Islet precursor cell (in vitro differentiated cells): ENCODE data around the gene MGP.
A peak's percentile ranks its signal among the peaks of the same experiment; 100 is the strongest.

Source experiments
- DNase-seq: peaks from one replicate; pipeline ENCODE4 v3.0.0-alpha.2; 2018

The MGP gene

DNA sequence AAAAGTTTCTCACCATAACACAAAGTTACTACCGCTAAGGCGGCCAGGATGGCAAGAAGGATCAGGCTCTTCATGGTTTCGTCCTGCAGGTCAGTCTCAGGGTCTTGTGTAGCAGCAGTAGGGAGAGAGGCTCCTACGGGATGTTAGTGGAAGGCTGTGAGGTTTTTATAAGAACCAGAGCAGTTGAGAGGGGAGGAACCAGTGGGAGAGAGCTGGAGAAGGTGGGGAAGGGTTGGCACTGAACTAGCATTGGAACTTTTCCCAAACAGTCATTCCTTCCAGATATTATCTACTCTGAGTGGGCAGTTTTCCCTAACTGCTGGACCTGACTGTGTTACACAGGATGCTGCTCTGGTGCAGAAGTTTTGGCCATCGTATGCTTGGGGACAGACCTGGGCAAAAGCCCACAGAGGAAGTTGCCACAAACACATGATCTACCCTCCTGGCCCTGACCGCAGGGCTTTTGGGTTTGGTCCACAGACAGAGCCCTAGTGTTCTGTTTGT lies at the start of gene MGP:
TSS of gene MGP (minus strand) at position 137 of the 504 bp plus-strand sequence. CDS start at position 74, 63 bp downstream.
- no peak for DNase-seq

DNA sequence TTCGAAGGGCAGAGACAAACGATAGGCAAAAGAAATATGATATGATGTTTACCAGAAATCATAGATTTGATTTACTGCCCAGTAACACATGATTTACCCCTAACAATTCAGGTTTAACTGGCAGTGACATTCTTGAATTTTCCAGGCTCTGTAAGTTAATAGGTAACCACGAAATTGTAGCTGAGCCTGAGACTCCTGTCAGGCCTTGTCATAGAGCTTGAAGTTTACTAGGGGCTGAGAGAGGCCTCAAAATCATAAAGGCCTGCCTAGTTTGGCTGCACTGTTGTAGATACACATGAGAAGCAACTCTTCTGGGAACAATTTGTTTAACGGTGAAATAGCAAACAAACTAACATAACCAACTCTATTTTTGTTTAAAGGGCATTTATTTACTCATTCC lies 49.4 kb upstream of the MGP start:
- no peak for DNase-seq

DNA sequence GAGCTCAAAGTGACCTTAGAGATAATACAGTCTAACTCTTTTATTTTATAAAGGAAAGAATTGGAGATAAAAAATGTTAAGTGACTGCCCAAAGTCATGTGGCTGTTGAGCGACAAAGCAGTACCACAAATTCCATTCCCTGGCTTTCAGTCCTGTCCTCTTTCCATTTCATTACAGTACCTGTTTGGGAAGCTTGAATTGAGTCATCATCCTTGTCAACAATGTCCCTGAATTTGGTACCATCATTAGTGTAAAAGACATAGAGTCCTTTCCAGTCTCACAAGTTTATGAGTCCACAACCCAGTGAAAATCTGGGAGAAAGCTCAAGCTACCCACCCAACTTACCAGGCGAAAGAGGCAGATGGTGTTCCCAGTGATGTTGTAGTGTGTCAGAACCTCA lies 48.9 kb upstream of the MGP start:
- no peak for DNase-seq

DNA sequence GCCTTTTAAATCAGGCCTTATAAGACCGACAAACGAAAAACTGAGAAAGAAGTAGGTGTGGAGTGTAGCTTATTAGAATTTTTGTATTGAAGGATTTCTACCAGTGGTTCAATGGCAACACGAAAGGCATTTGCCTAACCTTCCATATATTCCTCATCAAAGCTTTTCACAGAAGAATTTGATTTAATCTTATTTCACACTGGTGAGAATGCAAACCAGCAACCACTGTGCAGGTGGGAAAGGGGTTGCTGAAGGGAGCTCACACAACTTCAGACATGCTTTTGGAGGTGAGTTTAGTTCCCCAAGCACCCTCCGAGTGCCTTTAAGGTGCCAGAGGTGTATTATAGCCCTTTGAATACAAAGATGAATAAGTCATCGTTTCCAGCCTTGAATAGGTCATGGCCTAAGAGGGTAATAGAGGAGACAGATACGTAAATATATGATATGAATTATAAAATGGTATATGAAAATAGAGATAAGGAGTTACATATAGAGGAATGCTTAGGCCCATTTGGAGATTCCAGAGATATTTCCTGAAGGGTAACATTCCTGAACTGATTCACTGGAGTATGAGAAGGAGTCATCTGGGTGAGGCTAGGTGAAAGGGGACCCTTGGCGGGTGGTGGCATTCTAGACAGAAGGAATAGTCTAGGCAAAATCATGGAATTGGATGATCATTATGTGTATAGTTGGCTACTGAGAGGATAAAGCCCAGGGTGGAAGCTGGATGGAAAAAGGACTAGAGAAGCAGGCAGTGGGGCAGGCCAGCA lies 46.3 kb upstream of the MGP start:
- DNase-seq: no peak

DNA sequence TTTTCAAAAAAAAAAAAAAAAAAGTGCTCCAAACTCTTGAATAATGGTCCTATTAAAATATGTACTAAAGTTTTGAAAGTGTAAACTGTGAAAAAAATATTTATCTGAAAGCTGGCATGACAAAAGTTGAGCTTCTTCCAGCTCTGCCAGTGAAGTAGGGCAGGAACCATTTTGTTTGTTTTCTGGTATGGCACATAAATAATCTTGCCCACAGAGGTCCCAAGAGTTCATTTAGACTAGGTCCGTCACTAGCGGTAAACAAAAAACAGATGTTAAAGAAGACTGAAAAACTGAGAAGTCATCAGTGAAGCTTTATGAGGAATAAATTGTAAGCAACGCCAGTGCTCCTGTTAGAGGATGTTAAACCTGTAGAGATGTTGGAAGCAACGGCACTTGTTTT lies 45.7 kb upstream of the MGP start:
- DNase-seq: no peak

DNA sequence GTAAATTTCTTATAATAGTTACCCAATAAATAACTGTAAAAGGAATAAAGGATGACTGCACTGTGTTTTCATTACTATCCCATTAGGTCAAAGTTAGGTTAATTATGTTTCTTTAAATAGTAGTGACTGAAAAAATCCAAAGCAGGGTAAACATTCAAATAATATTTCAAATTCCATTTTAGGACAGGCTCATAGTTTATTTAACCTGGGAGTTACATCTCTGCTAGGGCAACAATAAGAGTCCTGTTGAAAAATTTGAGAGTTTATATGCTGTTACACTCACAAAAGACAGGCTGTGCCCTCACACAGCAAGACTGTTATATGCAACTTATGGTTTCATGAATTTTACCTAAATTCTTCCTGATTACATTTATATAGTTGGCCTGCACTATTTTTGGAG lies 44.6 kb upstream of the MGP start:
- no peak for DNase-seq

DNA sequence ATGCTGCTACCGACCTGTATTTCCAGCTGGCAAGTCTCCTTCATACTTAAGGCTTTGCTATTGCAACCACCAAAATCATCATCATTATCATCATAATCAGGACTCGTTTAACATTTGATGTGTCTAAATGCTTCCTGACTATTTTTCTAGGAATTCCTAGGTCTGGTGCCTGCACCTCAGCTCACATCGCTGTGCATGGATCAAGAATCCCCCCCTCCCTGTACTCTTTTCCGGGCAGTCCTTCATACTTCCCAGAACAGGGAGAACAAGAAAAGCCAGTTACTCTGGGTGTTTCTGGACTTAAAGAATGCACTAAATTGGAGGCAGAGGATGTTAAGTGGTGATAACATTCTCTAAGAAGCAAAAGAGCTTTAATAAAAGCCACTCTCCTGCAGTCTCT lies 43.3 kb upstream of the MGP start:
- DNase-seq: peak; percentile 96

DNA sequence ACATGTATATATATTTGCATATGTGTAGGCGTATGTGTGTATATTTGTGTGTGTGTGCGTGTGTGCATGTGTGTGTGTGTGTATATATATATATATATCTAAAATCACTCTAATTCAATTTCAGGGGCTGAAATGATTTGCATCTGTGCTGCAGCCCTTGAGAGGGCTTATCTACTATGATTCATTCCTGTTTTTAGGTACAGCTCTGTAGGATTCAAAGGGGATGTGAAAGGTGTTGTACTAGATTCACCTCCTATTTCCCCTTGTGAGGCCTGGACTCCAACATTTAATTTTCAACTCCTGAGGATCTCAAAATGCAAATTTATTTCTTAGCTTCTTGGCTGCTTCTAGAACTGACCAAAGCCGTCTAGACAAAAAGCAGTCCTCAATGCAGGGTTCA lies 41.6 kb upstream of the MGP start:
- no peak for DNase-seq

DNA sequence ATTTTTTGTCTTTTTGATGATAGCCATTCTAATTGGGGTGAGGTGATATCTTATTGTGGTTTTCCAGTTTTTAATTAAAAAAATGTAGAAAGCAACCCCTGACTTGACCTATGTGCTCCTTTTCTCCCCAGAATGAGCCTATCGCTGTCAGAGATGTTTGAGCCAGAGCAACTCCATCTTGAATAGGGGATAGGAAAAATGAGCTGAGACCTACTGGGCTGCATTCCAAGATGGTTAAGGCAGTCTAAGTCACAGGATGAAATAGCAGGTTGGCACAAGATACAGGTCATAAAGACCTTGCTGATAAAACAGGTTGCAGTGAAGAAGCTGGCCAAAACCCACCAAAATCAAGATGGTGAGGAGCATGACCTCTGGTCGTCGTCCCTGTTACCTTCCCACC lies 38.9 kb upstream of the MGP start:
- DNase-seq: no peak

DNA sequence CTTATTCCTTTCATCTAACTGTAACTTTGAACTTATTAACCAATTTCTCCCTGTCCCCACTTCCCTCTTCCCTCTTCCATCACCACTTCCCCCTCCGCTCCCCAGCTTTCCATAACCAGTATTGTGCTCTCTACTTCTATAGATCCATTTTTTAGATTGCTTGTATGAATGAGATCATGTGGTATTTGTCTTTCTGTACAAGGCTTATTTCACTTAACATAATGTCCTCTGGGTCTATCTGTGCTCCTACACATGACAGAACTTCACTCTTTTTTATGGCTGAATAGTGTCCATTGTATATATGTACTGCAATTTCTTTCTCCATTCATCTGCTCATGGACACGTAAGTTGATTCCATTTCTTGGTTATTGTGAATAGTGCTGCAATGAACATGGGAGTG lies 38.3 kb upstream of the MGP start:
- no peak for DNase-seq

DNA sequence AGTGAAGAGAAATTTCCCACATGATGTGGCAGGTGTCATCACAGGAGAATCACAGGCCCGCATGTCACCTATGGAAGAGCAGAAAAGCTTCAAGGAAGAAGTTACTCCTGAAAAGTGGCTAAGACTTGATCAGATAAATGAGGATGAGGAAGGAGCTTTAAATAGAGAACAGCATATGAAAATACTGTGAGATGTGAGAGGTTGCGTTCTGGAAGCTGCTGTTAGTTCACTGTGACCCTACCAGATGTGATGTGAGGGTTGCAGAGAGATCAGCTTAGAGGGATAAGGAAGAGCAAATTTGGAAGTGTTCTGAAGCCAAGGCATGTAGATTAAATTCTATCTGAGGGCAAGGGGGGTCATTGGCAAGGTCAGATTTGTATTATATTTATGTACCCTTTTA lies 35.6 kb upstream of the MGP start:
- DNase-seq: no peak

DNA sequence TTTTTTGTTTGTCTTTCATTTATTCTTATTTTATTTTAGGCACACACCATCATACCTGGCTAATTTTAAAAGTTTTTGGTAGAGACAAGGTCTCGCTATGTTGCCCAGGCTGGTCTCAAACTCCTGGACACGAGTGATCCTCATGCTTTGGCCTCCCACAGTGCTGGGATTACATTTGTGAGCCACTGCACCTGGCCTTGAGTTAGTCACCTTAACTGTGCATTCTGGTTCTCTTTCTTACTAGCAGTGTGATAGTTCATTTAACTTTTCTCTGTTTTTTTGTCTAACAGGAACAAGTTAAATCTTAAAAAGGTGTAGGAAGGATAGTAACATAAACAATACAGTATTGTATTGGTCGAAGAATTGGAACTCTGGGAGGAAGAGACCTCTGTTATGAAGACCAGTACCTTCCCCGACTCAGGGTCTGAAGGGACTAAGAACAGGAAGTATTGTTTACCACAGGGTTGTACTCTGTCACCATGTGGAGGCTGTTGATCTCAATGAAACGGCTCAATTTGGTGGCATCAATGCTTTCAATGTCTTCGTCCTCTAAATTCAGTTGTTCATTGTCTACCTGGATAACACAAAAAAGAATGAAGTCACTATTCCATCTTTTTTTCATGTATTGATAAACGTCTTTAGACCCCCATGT lies 34.9 kb upstream of the MGP start:
- no peak for DNase-seq

DNA sequence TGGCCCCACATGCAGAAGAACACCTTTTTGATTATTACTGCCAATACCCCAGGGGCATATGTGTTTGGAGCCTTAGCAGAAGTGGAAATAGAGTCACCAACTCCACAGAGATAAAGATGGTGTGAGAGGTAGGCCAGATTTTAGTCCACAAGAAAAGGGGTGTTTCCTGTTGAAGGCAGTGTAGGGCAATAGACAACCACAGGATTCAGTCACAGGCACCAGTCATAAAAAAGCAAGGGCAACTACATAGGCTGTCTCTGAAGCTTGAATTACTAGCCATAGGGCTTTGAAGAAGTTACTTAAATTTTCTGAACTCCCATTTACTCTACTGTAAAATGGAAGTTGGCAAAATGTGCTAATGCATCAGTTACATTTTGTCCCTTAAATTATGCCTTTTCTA lies 33.8 kb upstream of the MGP start:
- DNase-seq: no peak

DNA sequence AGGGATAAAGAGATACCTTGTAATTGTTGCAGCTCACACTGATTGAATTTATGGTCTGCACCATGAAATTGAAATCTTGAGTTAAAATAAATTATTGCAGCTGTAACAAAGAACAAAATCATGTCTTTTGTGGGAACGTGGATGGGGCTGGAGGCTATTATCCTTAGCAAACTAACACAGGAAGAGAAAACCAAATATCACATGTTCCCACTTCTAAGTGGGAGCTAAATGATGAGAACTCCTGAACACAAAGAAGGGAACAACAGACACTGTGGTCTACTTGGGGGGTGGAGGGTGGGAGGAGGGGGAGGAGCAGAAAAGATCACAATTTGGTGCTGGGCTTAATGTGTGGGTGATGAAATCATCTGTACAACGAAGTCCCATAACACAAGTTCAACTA lies 30.1 kb upstream of the MGP start:
- DNase-seq: no peak

DNA sequence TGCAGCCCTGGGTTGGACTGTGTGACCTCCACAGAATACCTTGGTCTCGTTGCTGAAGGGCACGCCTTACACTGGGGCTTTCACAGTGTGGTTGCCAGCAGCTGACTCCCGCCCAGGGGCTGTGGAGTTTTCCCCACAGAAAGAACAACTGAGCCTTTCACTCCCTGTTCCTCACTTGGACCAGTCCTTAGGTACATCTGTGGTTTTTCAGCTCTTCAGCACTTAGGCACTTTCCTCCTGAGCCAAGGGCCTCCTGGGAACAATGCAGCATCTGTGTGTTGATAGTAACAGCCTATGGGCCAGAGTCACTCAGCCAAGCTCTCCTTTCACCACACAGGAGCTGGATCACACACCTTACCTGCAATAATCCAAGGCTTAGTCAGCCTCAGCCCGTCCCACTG lies 27.7 kb upstream of the MGP start:
- peak; percentile 98 for DNase-seq

DNA sequence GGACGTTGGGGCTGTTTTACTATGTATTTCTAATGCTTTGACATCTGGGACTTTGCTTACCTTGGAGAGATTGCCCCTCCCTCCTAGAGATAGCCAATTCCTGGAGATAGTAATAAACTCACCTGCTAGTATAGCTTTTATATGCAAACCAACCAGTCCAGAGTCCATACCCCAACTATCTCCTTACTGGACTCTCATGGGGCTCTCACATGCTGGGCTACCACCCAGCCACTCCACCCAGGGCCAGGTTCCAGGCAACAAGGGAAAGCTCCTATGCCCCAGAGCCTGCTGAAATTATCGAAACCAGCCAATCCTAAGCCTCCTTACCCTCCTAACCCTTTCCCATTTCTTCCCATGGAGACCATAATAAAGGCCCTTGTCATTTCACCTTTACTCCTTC lies 25.5 kb upstream of the MGP start:
- no peak for DNase-seq

DNA sequence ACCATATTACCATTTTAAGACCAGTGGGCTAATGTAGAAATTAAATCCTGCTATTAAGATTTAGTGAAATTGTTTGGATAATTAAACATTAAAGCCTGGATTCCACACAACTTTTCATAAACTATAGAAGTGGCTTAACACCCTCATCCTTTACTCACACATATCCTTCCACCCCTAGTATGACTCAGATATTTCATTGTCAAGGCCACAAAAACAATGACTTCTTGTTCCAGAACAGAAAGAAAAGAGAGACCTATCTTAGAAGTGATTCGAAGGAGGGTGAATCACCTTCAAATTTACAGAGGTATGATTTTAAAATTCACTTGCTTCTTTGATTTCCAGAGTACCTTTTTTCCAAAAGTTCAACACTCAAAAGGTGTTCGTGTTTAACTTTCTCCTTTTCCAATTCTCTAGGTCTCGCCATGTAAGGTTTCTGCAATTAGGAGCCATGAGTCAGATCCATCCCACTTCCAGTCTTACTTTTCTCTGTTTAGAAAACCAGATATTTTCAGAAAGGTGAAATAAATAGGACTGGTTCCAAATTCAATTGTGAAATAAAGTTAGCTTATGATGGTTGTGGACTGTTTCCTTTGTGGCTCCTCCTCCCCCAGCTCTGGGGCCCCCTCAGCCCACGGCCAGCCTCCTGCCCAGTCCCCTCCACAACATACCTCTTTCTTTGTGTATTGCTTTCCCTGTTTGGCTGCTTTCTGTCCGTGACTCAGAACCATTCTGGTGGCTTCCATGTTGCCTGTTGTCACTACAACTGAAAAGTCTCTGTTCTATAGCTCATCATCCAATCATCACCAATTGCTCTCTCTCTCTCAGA lies 24.6 kb upstream of the MGP start:
- DNase-seq: peak; percentile 72

DNA sequence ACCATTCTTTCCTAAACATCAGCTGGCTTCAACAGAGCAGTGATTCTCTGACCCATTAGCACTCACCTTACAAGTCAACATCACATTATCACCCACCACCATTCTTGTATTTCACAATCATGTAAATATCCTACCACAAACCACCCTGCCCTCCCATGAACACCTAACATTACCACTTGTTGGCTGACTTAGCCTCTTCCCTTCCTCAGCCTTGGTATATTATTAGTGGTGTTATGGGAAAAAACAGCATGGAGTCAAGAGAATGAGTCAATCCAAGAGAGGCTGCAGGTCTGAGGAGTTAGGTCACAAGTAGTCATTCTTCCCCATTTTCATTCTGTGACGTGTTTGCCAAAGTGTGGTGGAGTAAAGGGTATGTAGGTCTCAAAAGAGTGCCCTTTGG lies 22.3 kb upstream of the MGP start:
- no peak for DNase-seq

DNA sequence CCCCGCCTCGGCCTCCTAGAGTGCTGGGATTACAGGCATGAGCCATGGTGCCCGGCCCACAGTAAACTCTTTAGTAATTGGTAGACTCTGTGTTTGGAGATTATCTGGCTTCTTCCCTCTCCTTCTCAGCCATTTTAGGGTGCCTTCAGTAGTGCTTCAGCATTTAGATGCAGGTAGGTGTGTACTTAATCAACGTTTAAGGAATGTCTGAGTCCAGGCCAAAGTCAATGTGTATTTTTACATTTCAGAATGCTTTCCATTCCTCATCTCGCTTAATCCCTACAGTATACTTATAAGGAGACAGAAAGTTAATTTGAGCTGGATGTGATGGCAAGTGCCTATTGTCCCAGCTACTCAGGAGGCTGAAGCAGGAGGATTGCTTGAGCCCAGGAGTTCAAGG lies 20.5 kb upstream of the MGP start:
- no peak for DNase-seq

DNA sequence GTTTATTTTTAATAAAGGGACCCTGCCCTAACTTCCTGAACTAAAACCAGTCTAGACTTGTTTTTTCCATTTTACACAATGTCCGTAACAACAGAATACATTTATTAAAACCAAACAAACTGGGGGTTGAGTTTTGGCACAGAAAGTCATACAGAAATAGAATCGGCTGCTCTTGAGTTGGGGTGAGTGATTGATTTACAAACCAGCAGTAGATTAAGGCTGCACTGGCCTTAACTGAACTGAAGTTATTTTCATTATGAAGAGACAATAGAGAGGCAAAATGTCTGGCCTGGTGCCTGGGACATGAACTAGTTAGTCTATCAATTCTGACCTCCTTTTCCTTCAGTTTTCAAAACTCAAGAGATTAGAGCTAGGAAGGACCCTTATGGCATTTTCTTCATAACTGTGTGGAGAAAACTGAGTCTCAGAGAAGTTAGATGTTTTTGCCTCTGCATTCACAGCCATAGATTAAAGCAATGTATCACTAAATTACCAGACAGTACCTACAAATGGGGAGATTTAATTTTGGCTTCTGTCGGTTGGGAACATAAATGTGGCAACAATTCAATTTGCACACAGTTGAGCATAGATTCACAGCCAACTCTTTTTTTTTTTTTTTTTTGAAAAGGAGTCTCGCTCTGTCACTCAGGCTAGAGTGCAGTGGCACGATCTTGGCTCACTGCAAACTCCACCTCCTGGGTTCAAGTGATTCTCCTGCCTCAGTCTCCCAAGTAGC lies 19.8 kb upstream of the MGP start:
- DNase-seq: no peak

DNA sequence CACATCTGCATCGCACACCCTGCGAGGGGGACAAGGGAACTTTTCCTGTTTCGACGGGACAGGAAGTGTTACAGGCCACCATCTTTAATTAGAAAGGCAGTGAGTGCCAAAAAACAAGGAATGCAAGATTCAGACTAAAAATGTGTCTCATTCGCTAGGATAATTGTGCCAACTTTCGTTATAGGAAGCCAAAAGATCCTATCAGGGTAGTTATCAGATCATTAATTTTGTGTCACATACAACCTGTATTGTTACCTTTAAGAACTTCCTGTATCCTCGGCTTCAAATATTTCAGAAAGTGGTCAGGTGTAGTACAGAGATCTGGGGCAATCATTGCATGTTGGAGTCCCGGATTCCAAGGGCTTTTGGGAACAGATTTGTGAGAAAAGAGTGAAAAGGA lies 19.2 kb upstream of the MGP start:
- no peak for DNase-seq

DNA sequence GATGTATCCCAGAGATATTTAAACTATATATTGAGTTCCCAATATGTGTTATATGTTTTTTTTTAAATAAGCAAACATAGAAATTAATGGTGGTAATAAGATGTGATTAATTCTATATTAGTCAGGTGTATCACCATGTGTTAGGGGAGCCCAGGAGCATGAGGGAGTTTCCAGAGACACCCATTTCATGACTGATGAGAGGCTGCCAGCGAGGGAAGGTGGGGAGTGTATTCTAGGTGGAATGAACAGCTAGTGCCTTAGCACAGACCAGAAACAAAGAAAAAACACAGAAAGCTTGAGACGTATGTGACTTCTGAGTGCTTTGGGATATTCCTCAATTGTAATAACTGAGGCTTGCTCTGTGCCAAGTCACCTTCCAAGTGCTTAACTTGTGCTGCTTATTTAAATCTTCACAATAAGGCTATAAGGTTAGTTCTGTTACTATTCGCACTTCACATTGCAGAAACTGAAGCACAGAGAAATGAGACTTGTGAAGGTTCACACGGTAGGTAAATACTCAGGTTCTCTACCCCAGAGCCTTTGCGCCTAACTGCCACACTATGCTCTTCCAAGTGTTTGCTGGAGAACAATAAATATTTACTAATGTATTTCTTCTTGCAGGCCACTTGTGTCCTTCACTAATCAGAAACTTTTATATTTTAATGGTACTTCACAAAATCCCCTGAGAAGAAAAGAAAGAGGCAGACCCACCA lies 17.9 kb upstream of the MGP start:
- no peak for DNase-seq
